HCT116 (cell line): Measurements from ENCODE around the gene ORAI1. TPM values are rescaled to one million over a fixed set of nuclear protein-coding genes. Genes with fewer than 3 reads are reported as not detected.
"Not testable (repeated sequence)": the region's sequence is repeated elsewhere in the genome, so short reads cannot be mapped to it uniquely, and the experiment has no call there.

Source experiments
- ATAC-seq: fragments of 200-7000 bp; cut with Tn5 transposase; 2 replicates; pipeline ENCODE4 v1.9.1; 2020; ENCODE audit warnings: mild to moderate bottlenecking, moderate library complexity
- BruUV-seq: library from RNA; stranded (reverse); fragments of 400-500 nt; replicated peaks from 2 replicates; lab custom pipeline; 2021; lab: Mats Ljungman, UMichigan
- CTCF ChIA-PET: fragments of 300-600 bp; sonication (Branson Sonifier 250); formaldehyde crosslinking; loops from one replicate; lab custom pipeline; 2021; ENCODE audit warnings: antibody characterized with exemption; lab: Charles Lee
- POLR2A ChIA-PET: fragments of 300-600, 350-600 bp; sonication (Branson Sonifier 250); formaldehyde crosslinking; loops from one replicate; lab custom pipeline; 2021; ENCODE audit warnings: antibody characterized with exemption; lab: Charles Lee
- RAD21 ChIA-PET, 2 experiments: fragments of 300-600 bp; sonication (Branson Sonifier 250); formaldehyde crosslinking; loops; one replicate each; lab custom pipeline; 2023; ENCODE audit warnings: low total read pairs in 2 of 2; ENCODE audit not compliant: uncharacterized antibody in 2 of 2, unreplicated experiment in 2 of 2, low non-redundant PET in 1 of 2; lab: Charles Lee
- DNase-seq: peaks from one replicate; pipeline ENCODE4 v3.0.0-alpha.2; 2010; ENCODE audit warnings: low read depth, low spot score
- H2AFZ ChIP-seq: fragments of 200-600 bp; shearing (Covaris generic), sonication (generic); 2 replicates; pipeline ENCODE4 v1.6.1; 2017; ENCODE audit warnings: low read depth, mixed run types, mixed read lengths, antibody characterized with exemption, low read length; ENCODE audit not compliant: poor library complexity, severe bottlenecking
- H3K27ac ChIP-seq: 2 replicates; pipeline ENCODE4 v1.5.1; 2012; ENCODE audit warnings: low read depth, low read length
- H3K27me3 ChIP-seq: fragments of 200-600 bp; sonication (generic); 2 replicates; pipeline ENCODE4 v1.6.1; 2016; ENCODE audit warnings: mixed run types, low read length, mixed read lengths; ENCODE audit not compliant: insufficient read depth
- H3K36me3 ChIP-seq, 2 experiments: fragments of 200-500 bp in 1 of 2; fragments of 200-600 bp in 1 of 2; sonication (Bioruptor generic) in 1 of 2; sonication (generic) in 1 of 2; 2 replicates each; pipeline versions ENCODE4 v1.5.1 to v1.6.1; 2014 to 2016; ENCODE audit warnings: low read length in 2 of 2, inconsistent platforms in 1 of 2, mixed read lengths in 1 of 2, mixed run types in 1 of 2; ENCODE audit not compliant: insufficient read depth in 2 of 2, control insufficient read depth in 1 of 2
- H3K4me1 ChIP-seq, 2 experiments: fragments of 200-600 bp in 1 of 2; sonication (generic) in 1 of 2; 2 replicates each; pipeline versions ENCODE4 v1.5.1 to v1.6.1; 2012 to 2017; ENCODE audit warnings: low read length in 2 of 2, inconsistent platforms in 1 of 2, mild to moderate bottlenecking in 1 of 2, mixed read lengths in 1 of 2, mixed run types in 1 of 2, moderate library complexity in 1 of 2; ENCODE audit not compliant: insufficient read depth in 2 of 2, control insufficient read depth in 1 of 2
- H3K4me2 ChIP-seq: fragments of 200-600 bp; sonication (generic); 2 replicates; pipeline ENCODE4 v1.6.1; 2017; ENCODE audit warnings: mixed run types, low read length, mixed read lengths
- H3K4me3 ChIP-seq, 2 experiments: fragments of 200-600 bp in 1 of 2; sonication (generic) in 1 of 2; replicated peaks in 1 of 2; 2 replicates each; pipeline ENCODE4 v1.5.1; 2011 to 2016; ENCODE audit warnings: low read length in 2 of 2, control low read depth in 1 of 2, low read depth in 1 of 2, mild to moderate bottlenecking in 1 of 2, mixed read lengths in 1 of 2, mixed run types in 1 of 2
- H3K79me2 ChIP-seq: fragments of 200-600 bp; sonication (generic); 2 replicates; pipeline ENCODE4 v1.6.1; 2017; ENCODE audit warnings: mild to moderate bottlenecking, mixed run types, low read length, moderate library complexity, mixed read lengths; ENCODE audit not compliant: insufficient read depth
- H3K9ac ChIP-seq: fragments of 200-600 bp; sonication (generic); 2 replicates; pipeline ENCODE4 v1.6.1; 2016; ENCODE audit warnings: low read length, mixed read lengths
- H3K9me2 ChIP-seq: fragments of 200-600 bp; sonication (generic), shearing (Covaris generic); 2 replicates; pipeline ENCODE4 v1.6.1; 2017; ENCODE audit warnings: mixed run types, mild to moderate bottlenecking, moderate library complexity; ENCODE audit not compliant: insufficient read depth
- H3K9me3 ChIP-seq, 2 experiments: fragments of 200-500 bp in 1 of 2; fragments of 200-600 bp in 1 of 2; sonication (Bioruptor generic) in 1 of 2; sonication (generic) in 1 of 2; 2 replicates each; pipeline ENCODE4 v1.6.1; 2014 to 2017; ENCODE audit warnings: low read length in 2 of 2, mixed read lengths in 2 of 2, inconsistent platforms in 1 of 2, low read depth in 1 of 2, mild to moderate bottlenecking in 1 of 2, mixed run types in 1 of 2, moderate library complexity in 1 of 2; ENCODE audit not compliant: control insufficient read depth in 1 of 2, insufficient read depth in 1 of 2
- H4K20me1 ChIP-seq: fragments of 200-600 bp; sonication (generic), shearing (Covaris generic); 2 replicates; pipeline ENCODE4 v1.6.1; 2017; ENCODE audit warnings: mixed run types, mild to moderate bottlenecking, moderate library complexity; ENCODE audit not compliant: insufficient read depth
- CBX3 ChIP-seq: IDR thresholded peaks from 2 replicates; pipeline ENCODE4 v1.6.1; 2012; ENCODE audit warnings: low read depth
- CEBPB ChIP-seq: IDR thresholded peaks from 2 replicates; pipeline ENCODE4 v1.6.1; 2012; ENCODE audit warnings: low read depth
- EGR1 ChIP-seq: IDR thresholded peaks from 2 replicates; pipeline ENCODE4 v1.6.1; 2012; ENCODE audit warnings: low read depth
- RAD21 ChIP-seq: IDR thresholded peaks from 2 replicates; pipeline ENCODE4 v1.6.1; 2012; ENCODE audit warnings: low read depth, mild to moderate bottlenecking
- YY1 ChIP-seq: IDR thresholded peaks from 2 replicates; pipeline ENCODE4 v1.6.1; 2011; ENCODE audit warnings: low read length, low read depth, moderate library complexity, mild to moderate bottlenecking; ENCODE audit not compliant: insufficient replicate concordance; ENCODE audit errors: extremely low read depth
- intact Hi-C: fragments of 100-400 bp; cut with micrococcal nuclease; formaldehyde crosslinking; loops from 2 replicates; pipeline ENCODE4 v1.10.0; 2022
- total RNA-seq: library from RNA; stranded (reverse); gene quantifications from one replicate; pipeline ENCODE4 v1.2.1, GENCODE V29; 2021; ENCODE audit not compliant: unreplicated experiment

The ORAI1 gene
- total RNA-seq, 1 experiment from 2014 or later = 20.2 TPM

- peak overlapping the region; percentile 78 for H3K4me2 ChIP-seq
- CTCF ChIA-PET = interaction anchor here (1.0 to 1.1 kb wide), 2 partner anchors 37 to 111 kb away, joined by 3 to 5 read pairs; partner anchors contain the start of gene ORAI1
These were observed 37.2 kb downstream of the ORAI1 start for GRCh38 chr12:121663610-121663929.

GRCh38 chr12:121666829-121667228, 40.5 kb downstream of the ORAI1 start:
- intact Hi-C loops, DNase-seq, H4K20me1 ChIP-seq, H3K36me3 ChIP-seq, H3K27ac ChIP-seq, H3K4me3 ChIP-seq, RAD21 ChIA-PET, H3K9ac ChIP-seq, H3K9me2 ChIP-seq, ATAC-seq, H3K9me3 ChIP-seq, H3K27me3 ChIP-seq, H3K4me2 ChIP-seq, POLR2A ChIA-PET, H2AFZ ChIP-seq, H3K79me2 ChIP-seq, BruUV-seq: not testable (repeated sequence)
- H3K4me1 ChIP-seq = peaks cover 8 to 22% of the 10 kb centered on the region in 2 experiments
- CTCF ChIA-PET = interaction anchor here (0.7 to 1.1 kb wide), 2 partner anchors 35 to 114 kb away, joined by 3 read pairs; no protein-coding TSS in a partner anchor

More at GRCh38 chr12:121663610-121663929, 37.2 kb downstream of the ORAI1 start:
- H3K9me2 ChIP-seq = no peaks in the 10 kb centered on the region
- H4K20me1 ChIP-seq = no peaks in the 10 kb centered on the region
- H3K4me3 ChIP-seq = 0 out of 4 replicates have a peak overlapping the region, but pooled peaks of 1 of the 2 experiments have one; percentile 67
- no peaks in the 10 kb centered on the region for H3K36me3 ChIP-seq
- TF ChIP-seq CBX3 = no peak
- no peak for TF ChIP-seq EGR1
- TF ChIP-seq YY1 = no peak
- no peak for TF ChIP-seq RAD21
- no peak for TF ChIP-seq CEBPB
- no peak for ATAC-seq
- H3K79me2 ChIP-seq = no peaks in the 10 kb centered on the region
- DNase-seq = no peak
- intact Hi-C loops = loop anchor here (5.0 kb wide), 1 partner anchor 36 kb away; the partner anchor contains the start of gene ORAI1
- H3K4me1 ChIP-seq = peaks cover 3 to 18% of the 10 kb centered on the region in 2 experiments; a peak in 3 of 4 replicates
- H3K27me3 ChIP-seq = no peaks in the 10 kb centered on the region
- POLR2A ChIA-PET = interaction anchor here (1.0 to 1.5 kb wide), 3 partner anchors 9 to 111 kb away, joined by 3 to 6 read pairs (median 6); no protein-coding TSS in a partner anchor
- BruUV-seq = no TSS peak
- no peaks in the 10 kb centered on the region for H3K9me3 ChIP-seq
- H2AFZ ChIP-seq = no peak overlapping the region
- H3K27ac ChIP-seq = peak overlapping the region; percentile 21; the same call in 1 of the 2 replicates
- RAD21 ChIA-PET = no interaction called here
- H3K9ac ChIP-seq = no peak overlapping the region
